IPS-18a (cell line): ENCODE measurements around the gene SCUBE1.

Experiments
- H3K27ac ChIP-seq: one replicate; pipeline ENCODE4 v1.5.1; 2013; ENCODE audit warnings: low read length
- H3K27me3 ChIP-seq: one replicate; pipeline ENCODE4 v1.6.1; 2013; ENCODE audit warnings: mild to moderate bottlenecking, low read length; ENCODE audit not compliant: control insufficient read depth, insufficient read depth
- H3K36me3 ChIP-seq: one replicate; pipeline ENCODE4 v1.6.1; 2013; ENCODE audit warnings: low read depth, low read length; ENCODE audit not compliant: control insufficient read depth
- H3K4me1 ChIP-seq: one replicate; pipeline ENCODE4 v1.6.1; 2013; ENCODE audit warnings: low read depth, low read length; ENCODE audit not compliant: control insufficient read depth
- H3K4me3 ChIP-seq: one replicate; pipeline ENCODE4 v1.5.1; 2013; ENCODE audit warnings: low read length
- H3K9ac ChIP-seq: one replicate; pipeline ENCODE4 v1.6.1; 2013; ENCODE audit warnings: mild to moderate bottlenecking, low read length, moderate library complexity
- H3K9me3 ChIP-seq: one replicate; pipeline ENCODE4 v1.6.1; 2013; ENCODE audit warnings: low read depth, low read length; ENCODE audit not compliant: control insufficient read depth

Gene SCUBE1

GRCh38 chr22:43260331-43261231, 82.6 kb downstream of the SCUBE1 start:
- no peaks in the 10 kb centered on the region for H3K36me3 ChIP-seq
- H3K27ac ChIP-seq = no peak overlapping the region
- H3K4me3 ChIP-seq = no peak overlapping the region
- no peaks in the 10 kb centered on the region for H3K27me3 ChIP-seq
- peaks cover 7% of the 10 kb centered on the region for H3K4me1 ChIP-seq
- no peak overlapping the region for H3K9ac ChIP-seq
- H3K9me3 ChIP-seq = no peaks in the 10 kb centered on the region

- Histone ChIP-seq H3K4me1 (peaks cover 7% of the 10 kb centered on the region), H3K4me3 (no peak overlapping the region), H3K9ac (no peak overlapping the region), H3K36me3 (no peaks in the 10 kb centered on the region), H3K27ac (no peak overlapping the region), H3K9me3 (no peaks in the 10 kb centered on the region), H3K27me3 (no peaks in the 10 kb centered on the region)
Observed at GRCh38 chr22:43257961-43258360, 85.2 kb downstream of the SCUBE1 start.

- H3K36me3 ChIP-seq = no peaks in the 10 kb centered on the region
- no peak overlapping the region for H3K4me3 ChIP-seq
- no peak overlapping the region for H3K9ac ChIP-seq
- H3K4me1 ChIP-seq = peaks cover 7% of the 10 kb centered on the region
- no peaks in the 10 kb centered on the region for H3K27me3 ChIP-seq
- no peak overlapping the region for H3K27ac ChIP-seq
- no peaks in the 10 kb centered on the region for H3K9me3 ChIP-seq
Observed at GRCh38 chr22:43257549-43257948, 85.6 kb downstream of the SCUBE1 start.

DNA sequence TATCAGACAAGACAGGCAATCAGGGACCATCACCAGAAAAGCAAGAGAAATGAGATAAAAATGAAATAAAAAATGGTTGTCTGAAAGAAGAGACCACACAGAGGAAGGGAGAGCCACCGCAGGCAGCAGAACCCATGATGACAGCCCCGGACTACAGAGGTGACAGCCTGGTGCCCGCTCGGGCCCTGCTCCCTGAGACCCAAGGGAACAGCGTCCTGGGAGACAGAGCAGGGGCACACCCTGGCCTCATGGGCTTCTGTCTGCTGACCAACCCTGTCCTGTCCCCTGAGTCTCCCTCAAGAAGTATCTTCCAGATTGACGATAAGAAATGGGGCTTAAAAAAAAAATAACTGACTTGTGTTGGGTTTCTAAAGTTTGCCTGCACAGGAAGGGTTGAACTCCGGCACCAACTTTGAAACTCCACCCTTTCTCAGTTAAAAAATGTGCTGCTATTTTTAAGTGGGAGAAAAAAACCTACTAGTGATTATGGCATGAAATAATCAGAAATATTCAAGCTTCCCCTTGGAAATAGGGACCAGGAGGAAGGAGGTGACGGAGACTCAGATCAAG, 86.1 kb downstream of the SCUBE1 start:
- H3K36me3 ChIP-seq = no peaks in the 10 kb centered on the region
- no peaks in the 10 kb centered on the region for H3K9me3 ChIP-seq
- H3K27ac ChIP-seq = no peak overlapping the region
- H3K4me3 ChIP-seq = no peak overlapping the region
- H3K4me1 ChIP-seq = peaks cover 7% of the 10 kb centered on the region
- no peak overlapping the region for H3K9ac ChIP-seq
- H3K27me3 ChIP-seq = no peaks in the 10 kb centered on the region

DNA sequence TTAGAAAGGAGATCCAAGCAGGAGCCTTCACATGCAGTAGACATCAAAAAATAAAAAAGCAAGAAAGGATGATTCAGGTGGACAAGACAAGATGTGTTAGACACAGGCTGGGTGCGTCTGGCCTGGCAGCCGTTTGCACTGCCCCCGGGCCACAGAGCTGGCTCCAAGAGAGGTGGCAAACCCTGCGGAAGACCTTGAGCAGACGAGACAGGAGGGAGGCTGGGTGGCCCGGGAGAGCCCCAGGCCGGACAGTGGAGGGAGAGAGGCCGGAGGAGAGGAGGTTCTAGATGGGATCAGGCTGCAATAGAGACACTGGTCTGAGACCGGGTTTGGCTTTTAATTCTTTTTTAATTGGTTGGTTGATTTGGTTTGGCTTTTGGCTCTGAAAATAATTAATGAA, 86.6 kb downstream of the SCUBE1 start:
- H3K9me3 ChIP-seq = no peaks in the 10 kb centered on the region
- H3K36me3 ChIP-seq = no peaks in the 10 kb centered on the region
- no peak overlapping the region for H3K4me3 ChIP-seq
- peaks cover 7% of the 10 kb centered on the region for H3K4me1 ChIP-seq
- no peaks in the 10 kb centered on the region for H3K27me3 ChIP-seq
- H3K9ac ChIP-seq = no peak overlapping the region
- H3K27ac ChIP-seq = no peak overlapping the region

DNA sequence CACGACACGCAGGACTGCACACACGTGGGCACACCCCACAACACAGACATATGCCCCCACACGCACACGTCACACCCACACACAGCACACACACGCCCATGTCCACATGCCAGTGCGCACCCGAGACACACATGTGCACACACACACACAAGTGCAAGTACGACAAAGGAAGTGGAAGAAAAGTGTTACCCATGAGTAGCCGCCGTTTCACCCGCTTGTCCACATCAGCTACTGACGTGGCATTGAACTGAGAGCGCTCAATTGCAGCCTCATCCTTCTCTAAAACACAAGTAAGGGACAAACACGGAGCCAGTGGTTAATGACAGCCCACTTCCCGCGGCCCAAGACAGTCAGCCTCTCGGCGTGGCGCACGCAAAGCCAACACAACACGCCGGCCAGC, 87.9 kb downstream of the SCUBE1 start:
- H3K36me3 ChIP-seq = no peaks in the 10 kb centered on the region
- H3K9ac ChIP-seq = no peak overlapping the region
- H3K4me3 ChIP-seq = no peak overlapping the region
- peaks cover 3% of the 10 kb centered on the region for H3K4me1 ChIP-seq
- no peak overlapping the region for H3K27ac ChIP-seq
- no peaks in the 10 kb centered on the region for H3K27me3 ChIP-seq
- H3K9me3 ChIP-seq = no peaks in the 10 kb centered on the region

GRCh38 chr22:43253839-43254238, 89.3 kb downstream of the SCUBE1 start:
- no peaks in the 10 kb centered on the region for H3K36me3 ChIP-seq
- no peak overlapping the region for H3K27ac ChIP-seq
- no peak overlapping the region for H3K4me3 ChIP-seq
- H3K9me3 ChIP-seq = no peaks in the 10 kb centered on the region
- no peak overlapping the region for H3K9ac ChIP-seq
- no peaks in the 10 kb centered on the region for H3K27me3 ChIP-seq
- no peaks in the 10 kb centered on the region for H3K4me1 ChIP-seq

GRCh38 chr22:43252319-43252718, 90.9 kb downstream of the SCUBE1 start:
- Histone ChIP-seq H3K36me3 (no peaks in the 10 kb centered on the region), H3K27me3 (no peaks in the 10 kb centered on the region), H3K9ac (no peak overlapping the region), H3K27ac (no peak overlapping the region), H3K4me3 (no peak overlapping the region), H3K9me3 (no peaks in the 10 kb centered on the region), H3K4me1 (no peaks in the 10 kb centered on the region)

DNA sequence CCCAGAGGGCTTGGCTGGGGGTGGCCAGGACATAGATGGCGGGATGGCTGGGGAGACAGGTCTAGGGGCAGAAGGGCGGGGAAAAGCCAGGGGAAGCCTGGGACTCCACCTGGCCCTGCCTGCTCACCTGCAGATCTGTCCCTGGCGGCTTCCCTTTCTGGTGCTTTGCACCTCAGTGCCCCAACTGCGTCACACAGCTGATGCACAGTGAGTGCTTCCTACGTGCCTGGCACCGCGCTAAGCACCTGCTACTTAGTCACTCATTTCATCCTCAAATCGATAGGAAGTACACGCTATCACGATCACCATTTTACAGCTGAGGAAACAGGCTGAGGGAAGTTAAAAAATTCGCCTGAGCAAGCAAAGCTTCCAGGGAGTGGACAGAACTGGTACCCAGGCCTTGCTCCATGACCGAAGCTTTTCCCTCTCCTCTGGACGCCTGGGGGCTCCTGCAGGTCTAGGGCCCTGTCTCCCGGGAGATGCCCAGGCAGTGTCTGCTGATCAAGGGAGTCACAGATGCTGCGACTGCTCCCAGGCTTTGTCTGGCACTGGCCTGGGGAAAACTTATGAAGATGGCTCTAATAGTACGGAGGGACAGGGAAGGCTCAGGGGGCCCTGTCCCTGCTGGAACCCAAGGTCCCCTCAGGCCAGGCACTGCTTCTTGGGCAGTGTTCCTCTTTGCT, 93.2 kb downstream of the SCUBE1 start:
- no peaks in the 10 kb centered on the region for H3K4me1 ChIP-seq
- no peak overlapping the region for H3K9ac ChIP-seq
- H3K27me3 ChIP-seq = no peaks in the 10 kb centered on the region
- no peak overlapping the region for H3K27ac ChIP-seq
- H3K4me3 ChIP-seq = no peak overlapping the region
- H3K36me3 ChIP-seq = no peaks in the 10 kb centered on the region
- no peaks in the 10 kb centered on the region for H3K9me3 ChIP-seq

DNA sequence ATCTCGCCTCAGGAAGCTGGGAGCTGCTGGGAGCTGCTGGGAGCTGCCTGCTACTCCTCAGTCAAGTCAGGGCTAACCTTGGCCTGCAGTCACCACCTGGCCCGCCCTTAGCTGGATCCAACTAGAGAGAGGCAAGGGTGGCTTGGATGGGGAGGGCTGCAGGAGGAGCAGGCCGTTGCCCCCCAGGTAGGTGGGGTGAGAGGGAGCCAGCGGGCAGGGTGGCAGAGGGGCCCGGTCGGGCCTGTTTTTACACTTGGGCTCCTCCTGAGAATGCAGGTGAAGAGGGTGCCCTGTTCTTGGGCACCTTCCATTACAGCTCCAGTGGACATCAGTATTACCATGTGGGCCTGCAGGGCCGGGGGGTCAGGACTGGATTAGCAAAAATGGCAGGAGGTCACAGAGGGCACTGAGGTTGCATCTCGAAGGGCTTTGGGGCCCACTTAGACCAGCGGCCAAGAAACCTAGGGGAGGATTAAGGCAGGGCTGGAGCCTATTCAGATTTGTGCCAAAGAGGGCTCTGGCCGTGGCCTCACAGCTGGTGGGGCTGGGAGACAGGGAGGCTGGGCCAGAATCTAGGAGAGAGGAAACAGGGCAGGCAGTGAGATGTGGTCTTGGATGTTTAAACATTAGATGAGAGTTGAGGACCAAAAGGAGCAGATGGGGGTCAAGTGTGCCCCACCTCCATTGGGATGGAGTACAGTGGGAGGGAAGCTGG, 95.5 kb downstream of the SCUBE1 start:
- Histone ChIP-seq H3K27me3 (no peaks in the 10 kb centered on the region), H3K9ac (no peak overlapping the region), H3K36me3 (no peaks in the 10 kb centered on the region), H3K27ac (no peak overlapping the region), H3K4me3 (no peak overlapping the region), H3K4me1 (no peaks in the 10 kb centered on the region), H3K9me3 (no peaks in the 10 kb centered on the region)

DNA sequence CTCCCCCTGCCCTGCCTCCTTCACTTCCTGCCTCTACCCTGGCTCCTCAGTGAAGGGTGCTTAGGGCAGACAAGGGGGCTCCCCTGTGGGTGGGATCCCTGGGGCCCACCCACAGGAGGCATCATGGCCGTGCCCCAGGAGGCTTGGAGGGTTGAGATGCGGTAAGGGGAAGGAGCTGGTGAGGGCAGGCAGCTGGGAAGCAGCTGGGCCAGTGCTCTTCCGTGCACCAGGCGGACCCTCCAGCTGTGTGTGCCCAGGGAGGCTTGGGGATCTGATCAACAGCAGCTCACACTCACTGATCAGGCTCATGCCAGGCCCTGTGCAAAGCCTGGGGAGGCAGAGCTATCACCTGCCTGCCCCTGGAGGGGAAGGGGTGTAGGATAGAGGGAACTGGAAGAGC, 97.0 kb downstream of the SCUBE1 start:
- H3K9ac ChIP-seq = no peak overlapping the region
- H3K36me3 ChIP-seq = no peaks in the 10 kb centered on the region
- no peak overlapping the region for H3K27ac ChIP-seq
- no peaks in the 10 kb centered on the region for H3K4me1 ChIP-seq
- H3K27me3 ChIP-seq = no peaks in the 10 kb centered on the region
- no peak overlapping the region for H3K4me3 ChIP-seq
- no peaks in the 10 kb centered on the region for H3K9me3 ChIP-seq
